Stimulated activated CD8-positive, alpha-beta memory T cell treated with anti-CD3 and anti-CD28 coated beads, Interleukin-4, amount 100 ng/mL, for 48 hours (primary cell): Measurements from ENCODE around the gene PTRHD1.
A peak's percentile ranks its signal among the peaks of the same experiment; 100 is the strongest.

Source experiments
- DNase-seq: peaks from one replicate; pipeline ENCODE4 v3.0.0-alpha.2; 2020

The PTRHD1 gene

GRCh38 chr2:24828238-24828996, 35.2 kb upstream of the PTRHD1 start:
- DNase-seq = no peak

GRCh38 chr2:24827321-24828237, 34.4 kb upstream of the PTRHD1 start:
- peak; percentile 76 for DNase-seq

GRCh38 chr2:24826773-24827145, 33.6 kb upstream of the PTRHD1 start:
- DNase-seq = peak; percentile 17

- DNase-seq = peak; percentile 24
Observed at GRCh38 chr2:24825883-24826772, 32.9 kb upstream of the PTRHD1 start.

GRCh38 chr2:24824966-24825882, 32.0 kb upstream of the PTRHD1 start:
- peak; percentile 66 for DNase-seq

GRCh38 chr2:24824071-24824588, 30.9 kb upstream of the PTRHD1 start:
- DNase-seq = peak; percentile 21

- DNase-seq = peak; percentile 16
Observed at GRCh38 chr2:24822049-24822706, 29.0 kb upstream of the PTRHD1 start.

- DNase-seq = peak; percentile 21
Observed at GRCh38 chr2:24821433-24821891, 28.3 kb upstream of the PTRHD1 start.

GRCh38 chr2:24820598-24821432, 27.6 kb upstream of the PTRHD1 start:
- DNase-seq = peak; percentile 22

- DNase-seq = peak; percentile 16
Observed at GRCh38 chr2:24820175-24820513, 27.0 kb upstream of the PTRHD1 start.

GRCh38 chr2:24819442-24820174, 26.4 kb upstream of the PTRHD1 start:
- DNase-seq = peak; percentile 22

GRCh38 chr2:24818721-24819167, 25.6 kb upstream of the PTRHD1 start:
- peak; percentile 25 for DNase-seq

- no peak for DNase-seq
Observed at GRCh38 chr2:24816884-24817283, 23.7 kb upstream of the PTRHD1 start.

GRCh38 chr2:24816404-24816803, 23.2 kb upstream of the PTRHD1 start:
- DNase-seq = peak; percentile 10

- DNase-seq = no peak
Observed at GRCh38 chr2:24815171-24815570, 22.0 kb upstream of the PTRHD1 start.

GRCh38 chr2:24814516-24814915, 21.3 kb upstream of the PTRHD1 start:
- DNase-seq = no peak

- no peak for DNase-seq
Observed at GRCh38 chr2:24813691-24814137, 20.5 kb upstream of the PTRHD1 start.

GRCh38 chr2:24809316-24810007, 16.3 kb upstream of the PTRHD1 start:
- no peak for DNase-seq

- no peak for DNase-seq
Observed at GRCh38 chr2:24806661-24807036, 13.5 kb upstream of the PTRHD1 start.
